ENCODE measurements around the gene SEMA5B.

DNA sequence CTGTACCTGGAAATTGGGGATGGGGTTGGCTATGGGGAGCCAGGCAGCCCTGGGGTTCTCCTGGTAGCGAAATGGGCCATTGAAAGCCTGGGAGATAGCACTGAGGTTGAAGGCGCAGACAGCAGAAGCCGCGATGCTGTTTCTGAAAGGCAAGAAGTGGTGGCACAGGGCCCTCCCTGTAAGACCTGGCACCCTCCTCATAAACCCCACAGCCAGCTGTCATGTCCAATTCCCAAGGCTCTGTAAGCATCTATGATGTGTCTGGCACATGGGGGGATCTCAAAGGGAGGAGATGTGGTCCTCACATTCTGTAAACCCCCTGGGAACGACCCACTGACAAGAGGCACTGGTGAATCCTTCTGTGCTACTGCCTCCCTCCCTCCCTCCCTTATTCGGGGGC is 104.0 kb downstream of the SEMA5B start:
- TF ChIP-seq, protein P1, sequence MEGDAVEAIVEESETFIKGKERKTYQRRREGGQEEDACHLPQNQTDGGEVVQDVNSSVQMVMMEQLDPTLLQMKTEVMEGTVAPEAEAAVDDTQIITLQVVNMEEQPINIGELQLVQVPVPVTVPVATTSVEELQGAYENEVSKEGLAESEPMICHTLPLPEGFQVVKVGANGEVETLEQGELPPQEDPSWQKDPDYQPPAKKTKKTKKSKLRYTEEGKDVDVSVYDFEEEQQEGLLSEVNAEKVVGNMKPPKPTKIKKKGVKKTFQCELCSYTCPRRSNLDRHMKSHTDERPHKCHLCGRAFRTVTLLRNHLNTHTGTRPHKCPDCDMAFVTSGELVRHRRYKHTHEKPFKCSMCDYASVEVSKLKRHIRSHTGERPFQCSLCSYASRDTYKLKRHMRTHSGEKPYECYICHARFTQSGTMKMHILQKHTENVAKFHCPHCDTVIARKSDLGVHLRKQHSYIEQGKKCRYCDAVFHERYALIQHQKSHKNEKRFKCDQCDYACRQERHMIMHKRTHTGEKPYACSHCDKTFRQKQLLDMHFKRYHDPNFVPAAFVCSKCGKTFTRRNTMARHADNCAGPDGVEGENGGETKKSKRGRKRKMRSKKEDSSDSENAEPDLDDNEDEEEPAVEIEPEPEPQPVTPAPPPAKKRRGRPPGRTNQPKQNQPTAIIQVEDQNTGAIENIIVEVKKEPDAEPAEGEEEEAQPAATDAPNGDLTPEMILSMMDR (IDR thresholded peaks at IDR 0.05), result no peak
- TF ChIP-seq ZFX (IDR thresholded peaks at IDR 0.05; ENCODE audit: borderline replicate concordance), result no peak
